ENCODE data around the gene RASL11B.

DNA sequence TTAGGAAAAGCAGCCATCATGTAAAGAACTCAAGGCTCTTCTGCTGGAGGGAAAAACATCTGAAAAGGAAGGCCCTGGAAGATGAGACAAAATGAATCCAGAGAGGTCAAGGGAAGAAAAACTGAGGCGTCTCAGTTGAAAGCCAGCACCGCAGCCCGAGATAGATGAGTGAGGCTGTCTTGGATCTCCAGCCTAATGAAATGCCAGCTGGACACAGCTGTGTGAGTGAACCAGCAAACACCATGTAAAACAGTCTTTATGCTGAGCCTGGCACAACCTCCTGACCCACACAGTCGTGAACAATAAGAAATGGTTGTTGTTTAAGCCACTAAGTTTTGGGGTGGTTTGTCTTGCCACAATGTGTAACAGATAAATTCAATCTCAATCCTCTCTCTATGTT, 48.6 kb upstream of the RASL11B start:
- no peak for TF ChIP-seq NFE2 (CRISPR knock-in tag; IDR thresholded peaks at IDR 0.05)
- no peak for TF ChIP-seq CTCF (CRISPR knock-in tag; IDR thresholded peaks at IDR 0.05)
- TF ChIP-seq ASH2L (IDR thresholded peaks at IDR 0.05; ENCODE audit: insufficient read length, low read depth, low read length): no peak
- no peak for TF ChIP-seq RFX5 (IDR thresholded peaks at IDR 0.05; ENCODE audit: low read depth, low read length)
- no peak for TF ChIP-seq EP300 (IDR thresholded peaks at IDR 0.05; ENCODE audit: low read depth in 2 of 2, low read length in 2 of 2)
- no peak for TF ChIP-seq EP300 (CRISPR knock-in tag; IDR thresholded peaks at IDR 0.05; ENCODE audit: borderline replicate concordance)

Measured in HepG2 (cell line).